Measurements from ENCODE around the gene MYO9B.
A peak's percentile ranks its signal among the peaks of the same experiment; 100 is the strongest.
"Not testable (repeated sequence)": the region's sequence is repeated elsewhere in the genome, so short reads cannot be mapped to it uniquely, and the experiment has no call there.

The MYO9B gene

GRCh38 chr19:17105556-17105955 lies 30.0 kb downstream of the MYO9B start:
- Histone ChIP-seq H3K36me3 (ENCODE audit: control insufficient read depth, insufficient read depth, low read length) (peaks cover 72% of the 10 kb centered on the region), H3K4me1 (ENCODE audit: control insufficient read depth, insufficient read depth, low read length, poor library complexity, severe bottlenecking) (peaks cover 19% of the 10 kb centered on the region), H3K27ac (ENCODE audit: low read depth, low read length, severe bottlenecking) (no peak overlapping the region), H3K9me3 (ENCODE audit: control insufficient read depth, low read length) (peaks cover 15% of the 10 kb centered on the region), H3K4me3 (ENCODE audit: extremely low read depth, insufficient read depth, low read length, poor library complexity, severe bottlenecking) (no peak overlapping the region)
- WGBS, 2 experiments (ENCODE audit: insufficient coverage in 2 of 2), result 84 to 98% methylated on average over 2 to 3 of the region's 3 CpGs

- not testable (repeated sequence) for H3K9me3 ChIP-seq (ENCODE audit: control insufficient read depth, low read length); H3K4me3 ChIP-seq (ENCODE audit: extremely low read depth, insufficient read depth, low read length, poor library complexity, severe bottlenecking)
- peaks cover 72% of the 10 kb centered on the region for H3K36me3 ChIP-seq (ENCODE audit: control insufficient read depth, insufficient read depth, low read length)
- 96 to 100% methylated on average over 2 to 4 of the region's 4 CpGs for WGBS, 2 experiments (ENCODE audit: insufficient coverage in 2 of 2)
- H3K27ac ChIP-seq (ENCODE audit: low read depth, low read length, severe bottlenecking), result peak overlapping the region; percentile 91
- peaks cover 17% of the 10 kb centered on the region for H3K4me1 ChIP-seq (ENCODE audit: control insufficient read depth, insufficient read depth, low read length, poor library complexity, severe bottlenecking)
These were observed 31.4 kb downstream of the MYO9B start for GRCh38 chr19:17106964-17107363.

GRCh38 chr19:17107546-17108452 lies 32.2 kb downstream of the MYO9B start:
- peaks cover 72% of the 10 kb centered on the region for H3K36me3 ChIP-seq (ENCODE audit: control insufficient read depth, insufficient read depth, low read length)
- H3K4me3 ChIP-seq (ENCODE audit: extremely low read depth, insufficient read depth, low read length, poor library complexity, severe bottlenecking), result no peak overlapping the region
- peak overlapping the region; percentile 91 for H3K27ac ChIP-seq (ENCODE audit: low read depth, low read length, severe bottlenecking)
- 81 to 82% methylated on average over 21 to 23 of the region's 27 CpGs for WGBS, 2 experiments (ENCODE audit: insufficient coverage in 2 of 2)
- H3K4me1 ChIP-seq (ENCODE audit: control insufficient read depth, insufficient read depth, low read length, poor library complexity, severe bottlenecking), result peaks cover 17% of the 10 kb centered on the region
- peaks cover 3% of the 10 kb centered on the region for H3K9me3 ChIP-seq (ENCODE audit: control insufficient read depth, low read length)

- peaks cover 67% of the 10 kb centered on the region for H3K36me3 ChIP-seq (ENCODE audit: control insufficient read depth, insufficient read depth, low read length)
- WGBS, 2 experiments (ENCODE audit: insufficient coverage in 2 of 2), result 90 to 100% methylated on average over 1 to 2 of the region's 4 CpGs
- peak overlapping the region; percentile 91 for H3K27ac ChIP-seq (ENCODE audit: low read depth, low read length, severe bottlenecking)
- H3K9me3 ChIP-seq (ENCODE audit: control insufficient read depth, low read length), result no peaks in the 10 kb centered on the region
- H3K4me3 ChIP-seq (ENCODE audit: extremely low read depth, insufficient read depth, low read length, poor library complexity, severe bottlenecking), result no peak overlapping the region
- H3K4me1 ChIP-seq (ENCODE audit: control insufficient read depth, insufficient read depth, low read length, poor library complexity, severe bottlenecking), result peaks cover 17% of the 10 kb centered on the region
These were observed 32.8 kb downstream of the MYO9B start for GRCh38 chr19:17108453-17108784.

- Histone ChIP-seq H3K27ac (ENCODE audit: low read depth, low read length, severe bottlenecking) (no peak overlapping the region), H3K4me3 (ENCODE audit: extremely low read depth, insufficient read depth, low read length, poor library complexity, severe bottlenecking) (no peak overlapping the region), H3K36me3 (ENCODE audit: control insufficient read depth, insufficient read depth, low read length) (peaks cover 62% of the 10 kb centered on the region), H3K4me1 (ENCODE audit: control insufficient read depth, insufficient read depth, low read length, poor library complexity, severe bottlenecking) (peaks cover 21% of the 10 kb centered on the region), H3K9me3 (ENCODE audit: control insufficient read depth, low read length) (no peaks in the 10 kb centered on the region)
- 91 to 94% methylated on average over 9 of the region's 9 CpGs for WGBS, 2 experiments (ENCODE audit: insufficient coverage in 2 of 2)
These were observed 33.7 kb downstream of the MYO9B start for GRCh38 chr19:17109300-17109699.

- H3K36me3 ChIP-seq (ENCODE audit: control insufficient read depth, insufficient read depth, low read length), result peaks cover 66% of the 10 kb centered on the region
- H3K9me3 ChIP-seq (ENCODE audit: control insufficient read depth, low read length), result no peaks in the 10 kb centered on the region
- H3K4me3 ChIP-seq (ENCODE audit: extremely low read depth, insufficient read depth, low read length, poor library complexity, severe bottlenecking), result no peak overlapping the region
- 92 to 99% methylated on average over 15 to 26 of the region's 26 CpGs for WGBS, 2 experiments (ENCODE audit: insufficient coverage in 2 of 2)
- no peak overlapping the region for H3K27ac ChIP-seq (ENCODE audit: low read depth, low read length, severe bottlenecking)
- peaks cover 21% of the 10 kb centered on the region for H3K4me1 ChIP-seq (ENCODE audit: control insufficient read depth, insufficient read depth, low read length, poor library complexity, severe bottlenecking)
These were observed 34.5 kb downstream of the MYO9B start for GRCh38 chr19:17109962-17110598.

GRCh38 chr19:17110599-17110966 lies 35.0 kb downstream of the MYO9B start:
- no peaks in the 10 kb centered on the region for H3K9me3 ChIP-seq (ENCODE audit: control insufficient read depth, low read length)
- H3K36me3 ChIP-seq (ENCODE audit: control insufficient read depth, insufficient read depth, low read length), result peaks cover 66% of the 10 kb centered on the region
- H3K27ac ChIP-seq (ENCODE audit: low read depth, low read length, severe bottlenecking), result no peak overlapping the region
- peaks cover 21% of the 10 kb centered on the region for H3K4me1 ChIP-seq (ENCODE audit: control insufficient read depth, insufficient read depth, low read length, poor library complexity, severe bottlenecking)
- 98 to 99% methylated on average over 9 to 10 of the region's 10 CpGs for WGBS, 2 experiments (ENCODE audit: insufficient coverage in 2 of 2)
- no peak overlapping the region for H3K4me3 ChIP-seq (ENCODE audit: extremely low read depth, insufficient read depth, low read length, poor library complexity, severe bottlenecking)

GRCh38 chr19:17111766-17112165 lies 36.2 kb downstream of the MYO9B start:
- 92 to 93% methylated on average over 2 of the region's 3 CpGs for whole genome bisulfite sequencing, 2 experiments (ENCODE audit: insufficient coverage in 2 of 2)
- H3K4me3 ChIP-seq (ENCODE audit: extremely low read depth, insufficient read depth, low read length, poor library complexity, severe bottlenecking), result no peak overlapping the region

GRCh38 chr19:17112271-17112670 lies 36.7 kb downstream of the MYO9B start:
- H3K4me1 ChIP-seq (ENCODE audit: control insufficient read depth, insufficient read depth, low read length, poor library complexity, severe bottlenecking), result peaks cover 20% of the 10 kb centered on the region
- no peak overlapping the region for H3K27ac ChIP-seq (ENCODE audit: low read depth, low read length, severe bottlenecking)
- peaks cover 62% of the 10 kb centered on the region for H3K36me3 ChIP-seq (ENCODE audit: control insufficient read depth, insufficient read depth, low read length)
- no peak overlapping the region for H3K4me3 ChIP-seq (ENCODE audit: extremely low read depth, insufficient read depth, low read length, poor library complexity, severe bottlenecking)
- no peaks in the 10 kb centered on the region for H3K9me3 ChIP-seq (ENCODE audit: control insufficient read depth, low read length)
- WGBS, 2 experiments (ENCODE audit: insufficient coverage in 2 of 2), result 87 to 96% methylated on average over 14 to 17 of the region's 17 CpGs

More at GRCh38 chr19:17111766-17112165, 36.2 kb downstream of the MYO9B start:
- no peak overlapping the region for H3K27ac ChIP-seq (ENCODE audit: low read depth, low read length, severe bottlenecking)
- no peaks in the 10 kb centered on the region for H3K9me3 ChIP-seq (ENCODE audit: control insufficient read depth, low read length)
- peaks cover 21% of the 10 kb centered on the region for H3K4me1 ChIP-seq (ENCODE audit: control insufficient read depth, insufficient read depth, low read length, poor library complexity, severe bottlenecking)
- H3K36me3 ChIP-seq (ENCODE audit: control insufficient read depth, insufficient read depth, low read length), result peaks cover 62% of the 10 kb centered on the region

- Histone ChIP-seq H3K27ac (ENCODE audit: low read depth, low read length, severe bottlenecking) (no peak overlapping the region), H3K4me3 (ENCODE audit: extremely low read depth, insufficient read depth, low read length, poor library complexity, severe bottlenecking) (no peak overlapping the region), H3K9me3 (ENCODE audit: control insufficient read depth, low read length) (no peaks in the 10 kb centered on the region), H3K4me1 (ENCODE audit: control insufficient read depth, insufficient read depth, low read length, poor library complexity, severe bottlenecking) (peaks cover 15% of the 10 kb centered on the region), H3K36me3 (ENCODE audit: control insufficient read depth, insufficient read depth, low read length) (peaks cover 62% of the 10 kb centered on the region)
- 90 to 95% methylated on average over 7 of the region's 7 CpGs for WGBS, 2 experiments (ENCODE audit: insufficient coverage in 2 of 2)
These were observed 37.1 kb downstream of the MYO9B start for GRCh38 chr19:17112700-17113099.
